Germinal center (tissue), 1 donor: ENCODE data around the gene TMEM89.

Experiments
- DNase-seq: peaks from one replicate; pipeline ENCODE4 v3.0.0; 2012; ENCODE audit warnings: mixed read lengths, low spot score

The TMEM89 gene

DNA sequence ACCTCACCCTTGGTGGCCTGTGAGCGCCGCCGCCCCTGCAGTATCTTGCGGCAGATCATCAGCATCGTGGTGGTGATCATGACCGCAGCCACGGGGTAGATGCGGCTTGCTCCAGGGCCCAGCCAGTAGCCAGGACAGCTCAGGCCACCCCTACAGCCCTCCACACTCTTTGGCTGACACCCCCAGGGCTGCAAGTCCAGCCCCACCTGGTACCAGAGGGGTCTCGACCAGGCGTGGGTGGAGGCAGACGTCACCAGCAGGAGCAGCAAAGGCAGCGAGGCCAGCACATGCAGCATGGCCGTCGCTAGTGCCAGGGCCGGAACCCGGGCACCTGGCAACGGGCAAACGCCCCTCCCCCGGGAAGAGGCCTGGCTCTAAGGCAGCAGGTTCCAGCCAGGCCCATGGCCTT, at the start of gene TMEM89:
TMEM89 (minus strand) TSS at position 309 of the 409 bp plus-strand sequence; CDS start at position 296, 13 bp downstream.
- DNase-seq = no peak

DNA sequence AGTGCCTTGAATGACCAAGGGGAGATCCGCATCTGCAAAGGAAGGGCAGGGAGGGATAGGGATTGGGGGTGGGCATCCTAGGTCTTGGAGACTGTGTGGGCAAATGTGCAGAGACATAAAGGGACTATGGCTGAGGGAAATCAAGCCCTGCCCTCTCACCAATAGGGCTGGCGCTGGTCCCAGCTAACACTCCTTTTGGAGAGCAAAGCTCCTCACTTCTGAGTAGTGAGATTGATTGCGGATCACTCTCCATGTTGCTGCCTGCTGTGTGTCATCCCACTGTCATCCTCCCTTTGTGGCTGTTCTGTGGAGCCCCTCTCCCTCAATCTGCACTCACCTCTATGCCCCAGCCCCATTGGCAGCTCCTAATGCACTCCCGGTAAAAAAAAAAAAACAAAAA, 43.4 kb upstream of the TMEM89 start:
- no peak for DNase-seq

GRCh38 chr3:48664313-48664644, 42.7 kb upstream of the TMEM89 start:
- no peak for DNase-seq

DNA sequence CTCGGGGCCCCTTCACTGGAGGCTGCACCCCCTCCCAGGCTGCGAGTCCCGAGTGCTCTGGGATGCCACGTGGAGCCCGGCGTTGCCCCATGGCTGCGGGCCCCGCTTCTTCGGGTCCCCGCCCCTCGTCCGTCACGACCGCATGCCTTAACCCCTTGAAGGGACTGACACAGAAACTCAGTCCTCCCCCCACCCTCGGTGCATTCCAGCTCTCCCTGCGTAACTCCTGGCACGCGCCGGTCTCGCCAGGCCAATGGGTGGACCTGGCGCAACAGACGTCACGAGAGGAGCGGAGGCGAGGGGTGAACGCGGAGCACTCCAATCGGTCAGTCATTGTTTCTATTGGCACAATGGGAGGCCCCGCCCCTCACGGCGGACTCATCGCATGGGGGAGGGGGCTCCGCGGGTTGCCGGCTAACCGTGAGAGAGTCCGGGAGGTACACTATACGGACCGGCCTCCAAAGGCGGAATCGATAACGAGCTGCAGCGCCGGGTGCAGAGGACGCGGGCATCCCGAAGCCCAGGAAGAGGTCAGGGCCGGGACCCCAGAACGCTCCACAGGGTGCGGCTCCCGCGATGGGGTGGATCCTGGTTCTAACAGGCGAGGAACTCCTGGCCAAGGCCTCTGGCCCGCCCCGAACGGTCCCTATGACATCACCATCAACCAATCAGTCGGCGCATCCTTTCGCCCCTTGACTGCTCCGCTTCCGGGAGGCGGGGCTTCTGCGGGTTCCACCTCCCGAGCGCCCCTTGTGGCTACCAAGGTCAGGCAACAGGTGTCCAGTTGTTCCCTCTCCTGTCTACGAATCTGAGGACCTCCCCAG, 42.1 kb upstream of the TMEM89 start:
- peak; percentile 98 for DNase-seq

- peak; percentile 62 for DNase-seq
Measured at GRCh38 chr3:48662753-48663488, 41.4 kb upstream of the TMEM89 start, which contains the start of gene CELSR3. TSS of gene CELSR3 (minus strand) at chr3:48662886. CDS start at chr3:48662634, 252 bp downstream.

DNA sequence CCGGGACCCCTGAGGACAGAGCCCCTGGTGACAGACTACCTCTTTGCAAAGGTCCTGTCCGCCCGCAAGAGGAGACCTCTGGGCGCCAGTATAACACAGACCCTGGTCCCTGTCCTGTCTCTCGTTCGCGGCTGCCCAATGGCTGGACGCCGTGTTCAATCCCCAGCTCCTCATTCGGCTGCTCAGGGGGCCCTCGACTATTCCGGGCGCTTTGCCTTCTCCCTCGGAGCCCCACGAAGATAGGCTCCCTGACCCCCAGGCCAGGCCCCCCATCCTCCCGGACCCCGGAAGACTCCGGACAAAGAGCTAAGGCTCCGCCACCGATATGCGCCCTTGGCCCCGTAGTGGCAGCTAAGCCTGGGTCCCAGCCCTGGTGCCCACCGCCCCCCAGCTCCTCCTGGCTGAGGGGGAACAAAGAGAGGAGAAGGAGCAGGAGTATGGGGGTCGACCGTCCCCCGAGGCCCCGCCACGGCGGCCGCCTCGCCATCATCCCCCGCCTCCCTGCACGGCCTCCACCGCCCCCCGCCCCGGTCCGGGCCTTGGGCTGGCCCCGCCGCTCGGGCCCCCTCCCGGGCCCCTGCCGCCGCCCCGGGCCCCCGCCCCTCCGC, 40.7 kb upstream of the TMEM89 start:
- no peak for DNase-seq

DNA sequence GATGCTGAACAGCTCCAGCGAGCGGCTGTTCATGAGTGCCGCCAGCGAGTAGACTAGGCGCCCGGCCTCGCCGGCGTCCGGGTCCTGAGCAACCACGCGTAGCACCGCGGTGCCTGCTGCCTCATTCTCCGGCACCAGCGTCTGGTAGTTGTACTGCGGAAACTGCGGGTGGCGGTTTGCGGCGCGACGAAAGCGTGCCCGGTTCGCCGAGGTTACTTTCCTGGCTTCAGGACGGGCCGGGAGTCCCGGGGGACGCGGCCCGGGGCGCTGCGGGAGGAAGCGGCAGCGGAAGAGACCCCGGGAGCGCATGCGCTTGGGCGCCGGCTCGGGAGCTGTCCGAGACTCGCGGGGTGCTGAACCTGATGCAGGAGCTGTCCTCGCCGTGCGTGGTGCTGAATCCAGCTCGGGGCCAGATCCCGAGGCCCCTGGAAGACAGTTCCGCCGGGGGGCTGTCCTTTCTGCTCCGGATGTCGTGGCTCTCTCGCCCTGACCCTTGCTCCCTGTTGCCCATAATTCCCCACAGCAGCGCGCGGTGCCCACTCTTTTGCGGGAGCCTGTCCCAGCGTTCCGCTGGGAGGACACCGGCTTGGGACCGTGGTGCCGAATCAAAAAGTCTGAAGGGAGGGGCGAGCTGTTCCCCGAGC, 40.1 kb upstream of the TMEM89 start:
- peak; percentile 89 for DNase-seq

GRCh38 chr3:48660800-48661400, 39.3 kb upstream of the TMEM89 start:
- DNase-seq = no peak

DNA sequence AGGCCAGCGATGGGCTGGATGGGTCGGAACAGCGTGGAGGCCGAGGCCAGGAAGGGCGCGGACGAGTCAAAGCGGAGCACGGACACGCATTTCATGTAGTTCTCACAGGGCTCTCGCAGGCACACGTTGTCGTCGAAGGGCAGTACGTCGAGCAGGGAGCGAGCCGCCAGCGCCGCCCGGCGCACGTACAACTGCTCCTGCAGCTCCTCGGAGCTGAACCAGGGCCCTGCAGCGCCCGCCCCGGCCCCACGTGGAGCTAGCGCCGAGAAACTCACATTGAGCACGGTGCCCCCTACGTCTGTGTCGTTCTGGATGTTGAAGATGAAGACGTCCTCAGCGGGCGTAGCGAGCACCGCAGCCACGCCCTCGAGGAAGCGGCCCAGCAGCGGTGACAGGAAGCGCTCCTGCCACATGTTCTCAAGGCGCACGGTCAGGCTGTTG, 35.3 kb upstream of the TMEM89 start:
- DNase-seq = no peak

DNA sequence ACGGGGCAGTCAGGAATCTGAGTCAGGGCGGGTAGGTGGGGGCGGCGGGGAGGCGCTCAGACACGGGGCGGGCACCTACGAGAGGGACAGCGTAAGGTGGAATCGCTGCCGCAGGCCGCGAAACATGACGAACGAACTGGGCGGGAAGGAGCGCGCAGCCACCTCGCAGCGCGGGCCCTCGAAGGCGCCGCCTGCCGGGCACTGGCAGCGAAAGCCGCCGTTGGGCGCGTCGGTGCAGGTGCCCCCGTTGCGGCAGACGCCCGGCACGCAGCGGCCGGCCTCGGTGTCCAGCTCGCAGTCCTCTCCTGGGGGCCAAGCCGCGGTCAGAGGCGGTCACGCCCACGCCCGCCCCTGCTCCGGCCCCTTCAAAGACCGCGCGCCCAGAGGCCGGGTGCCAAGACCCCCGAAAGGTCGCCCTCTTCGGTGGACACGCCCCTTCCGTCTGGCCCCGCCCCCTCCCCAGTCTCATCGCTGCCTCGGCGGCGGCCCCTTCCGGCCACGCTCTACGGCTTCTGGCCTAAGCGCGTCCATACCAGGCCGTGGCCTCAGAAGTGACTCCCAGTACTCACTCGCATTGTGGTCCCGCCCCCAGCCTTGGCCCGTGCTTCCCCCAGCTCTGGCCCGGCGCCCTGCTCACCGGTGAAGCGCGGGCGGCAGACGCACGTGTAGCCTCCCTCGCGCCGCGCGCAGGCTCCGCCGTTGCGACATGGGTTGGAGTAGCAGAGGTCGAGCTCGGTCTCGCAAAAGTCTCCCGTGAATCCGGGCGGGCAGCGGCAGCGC, 34.7 kb upstream of the TMEM89 start:
- DNase-seq = peak; percentile 92

DNA sequence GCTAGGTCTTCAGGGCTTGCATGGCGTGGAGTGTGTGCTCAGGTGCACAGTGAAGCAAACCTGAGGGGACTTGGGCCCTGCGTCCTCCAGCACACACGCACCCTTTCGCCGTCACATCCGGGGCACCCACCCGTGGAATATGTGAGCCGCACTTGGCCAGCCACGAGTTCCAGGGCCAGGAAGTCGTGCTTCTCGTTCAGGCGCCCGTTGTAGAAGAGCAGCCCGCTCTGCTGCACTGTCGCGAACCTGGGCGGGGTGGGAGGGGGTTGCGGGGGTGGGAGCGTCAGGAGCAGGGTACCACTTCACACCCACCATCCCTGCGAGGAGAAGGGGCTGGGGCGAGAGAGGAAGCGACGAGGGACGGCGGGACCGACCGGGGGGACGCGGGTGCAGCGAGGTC, 34.0 kb upstream of the TMEM89 start:
- peak; percentile 67 for DNase-seq

DNA sequence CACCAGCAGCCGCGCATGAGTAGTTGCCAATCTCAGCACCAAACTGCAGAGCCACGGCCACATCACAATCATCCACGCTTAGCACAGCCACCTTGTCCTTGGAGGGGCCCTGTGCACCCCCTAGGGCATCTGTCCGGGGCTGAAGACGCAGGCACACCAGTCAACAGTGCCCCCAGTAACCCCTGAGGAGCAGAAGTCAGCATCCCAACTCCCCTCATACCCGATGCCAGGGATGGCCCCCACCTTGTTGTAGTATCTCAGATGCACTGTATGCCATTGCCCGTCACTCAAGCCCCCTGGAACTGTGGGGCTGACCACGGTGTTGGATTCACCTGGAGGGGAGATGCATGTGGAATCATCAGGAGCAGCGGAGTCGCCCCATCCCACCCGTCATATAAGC, 33.5 kb upstream of the TMEM89 start:
- no peak for DNase-seq

GRCh38 chr3:48652923-48653715, 31.6 kb upstream of the TMEM89 start:
- DNase-seq = no peak

DNA sequence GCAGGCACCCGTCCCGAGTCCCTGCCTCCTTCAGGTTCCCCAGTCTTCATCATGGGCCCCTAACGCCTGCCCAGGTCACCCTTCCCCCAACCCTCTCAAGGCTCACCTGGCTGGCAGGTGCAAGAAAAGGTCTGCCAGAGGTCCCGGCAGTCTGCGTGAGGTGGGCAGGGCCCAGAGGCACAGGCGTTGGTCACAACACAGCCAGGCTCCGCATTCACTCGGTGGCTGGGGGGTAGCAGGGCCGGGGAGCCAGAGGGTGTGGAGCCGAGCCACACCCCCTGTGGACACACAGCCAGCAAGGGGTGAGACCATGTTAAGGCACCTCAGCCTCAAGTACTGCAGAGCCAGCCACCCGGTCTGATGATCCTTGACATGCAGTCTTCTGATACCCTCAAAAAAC, 30.2 kb upstream of the TMEM89 start:
- no peak for DNase-seq

- DNase-seq = no peak
Measured at GRCh38 chr3:48650723-48651122, 29.2 kb upstream of the TMEM89 start.

- DNase-seq = no peak
Measured at GRCh38 chr3:48648188-48648850, 26.8 kb upstream of the TMEM89 start.

DNA sequence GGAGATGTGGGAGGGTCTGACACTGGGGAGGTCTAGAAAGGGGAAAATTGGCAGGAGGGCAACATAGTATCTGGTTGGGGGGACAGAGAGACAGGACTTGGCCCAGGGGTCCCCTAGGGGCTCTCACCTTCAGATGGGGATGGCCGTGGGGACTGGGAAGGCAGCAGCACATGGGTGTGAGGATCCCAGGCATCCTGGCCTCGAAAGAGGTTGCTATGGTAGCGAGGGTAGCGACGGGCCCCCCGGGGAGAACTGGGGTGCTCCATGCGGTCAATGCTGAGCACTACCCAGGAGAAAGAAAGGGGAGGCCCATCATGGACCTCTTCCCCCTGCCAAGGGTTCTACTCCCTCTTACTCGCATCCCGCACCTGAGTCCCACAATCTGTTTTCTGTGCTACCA, 26.1 kb upstream of the TMEM89 start:
- DNase-seq = no peak

GRCh38 chr3:48644898-48645760, 23.6 kb upstream of the TMEM89 start:
- no peak for DNase-seq

DNA sequence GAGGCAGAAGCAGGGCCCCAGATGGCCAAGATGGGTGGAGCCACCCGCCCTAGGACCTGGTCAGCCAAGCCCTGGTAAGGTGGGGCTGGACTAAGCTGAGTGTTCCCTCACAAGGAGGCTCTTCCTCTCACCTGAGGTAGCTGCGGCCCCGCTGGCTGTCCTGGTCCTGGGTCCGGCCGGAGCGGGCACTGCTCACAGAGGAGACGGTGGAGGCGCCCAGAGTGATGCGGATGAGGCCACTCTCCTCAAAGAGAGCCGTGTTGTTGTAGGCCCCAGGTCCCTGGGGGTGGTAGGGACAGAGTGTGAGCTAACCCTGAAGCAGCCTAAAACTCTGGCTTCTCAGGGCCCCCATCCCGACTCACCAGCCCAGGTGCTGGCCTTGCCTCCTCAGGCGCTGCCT, 21.0 kb upstream of the TMEM89 start:
- DNase-seq = no peak
